ENCODE data around the gene EXOC6B.

EXOC6B gene

GRCh38 chr2:72828840-72829507, 3.1 kb upstream of the EXOC6B start:
- DNase-seq, result no peak

DNA sequence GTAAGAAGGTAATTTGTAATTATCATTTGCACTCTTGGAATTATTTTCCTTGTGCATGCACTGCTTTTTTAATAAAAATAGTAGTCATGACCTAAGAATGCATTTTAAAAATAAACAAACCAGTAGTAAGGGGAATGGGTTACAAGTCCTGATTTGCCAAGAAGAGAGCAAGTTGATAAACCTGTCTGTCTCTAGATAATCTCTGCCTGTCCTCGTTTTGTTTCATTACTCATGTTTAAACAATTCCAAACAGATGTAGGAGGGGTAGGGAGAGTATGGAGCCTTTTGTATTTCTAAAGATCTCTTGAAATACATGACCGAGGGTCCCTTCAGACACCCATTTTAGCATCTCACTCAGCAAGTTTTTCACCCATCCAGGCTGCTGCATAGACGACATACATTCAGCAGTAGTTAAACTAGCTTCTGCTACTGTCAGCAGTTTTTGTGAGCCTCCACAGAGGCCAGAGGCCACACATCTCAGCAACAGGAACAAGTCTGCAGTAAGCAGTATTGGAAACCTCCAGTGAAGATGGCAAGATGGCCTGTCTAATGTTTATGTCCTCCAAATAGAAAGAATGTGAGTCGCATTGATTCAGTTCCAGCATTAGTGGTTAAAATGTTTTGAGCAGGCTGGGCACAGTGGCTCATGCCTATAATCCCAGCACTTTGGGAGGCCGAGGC, 2.3 kb upstream of the EXOC6B start:
- no peak for DNase-seq

DNA sequence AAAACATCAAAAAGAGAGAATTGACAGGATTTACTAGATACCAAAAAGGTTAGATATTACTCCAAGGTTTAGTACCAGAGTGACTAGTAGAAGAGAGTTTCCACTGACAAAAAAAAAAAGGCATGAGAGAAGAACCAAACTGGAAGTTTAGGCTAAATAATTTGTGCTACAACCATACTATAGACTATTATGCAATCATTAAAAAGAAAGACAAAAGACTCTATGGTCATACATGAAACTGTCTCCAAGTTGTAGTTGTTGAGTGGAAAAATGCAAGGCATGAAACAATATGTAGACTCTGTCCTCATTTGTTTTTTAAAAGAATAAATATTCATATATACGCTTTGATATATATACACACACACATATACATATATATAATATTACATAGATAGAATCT, 1.7 kb upstream of the EXOC6B start:
- no peak for DNase-seq

DNA sequence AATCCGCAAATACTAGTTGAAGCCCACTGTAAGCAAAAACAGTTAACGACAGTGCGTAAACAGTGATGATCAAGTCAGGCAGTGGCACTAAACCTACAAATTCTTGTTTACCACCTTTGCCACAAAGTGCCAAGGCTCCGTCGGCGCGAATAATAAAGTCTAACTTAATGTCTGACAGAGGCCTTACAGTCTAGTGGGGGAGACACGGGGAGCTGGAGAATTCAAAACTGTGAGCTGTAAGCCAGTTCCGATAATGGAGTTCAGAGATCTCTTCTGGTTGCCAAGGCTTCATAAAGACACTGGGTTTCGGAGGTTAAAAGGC, 284 bp upstream of the EXOC6B start:
- DNase-seq, result no peak

- no peak for DNase-seq
Observed at GRCh38 chr2:72824224-72824842, 1.5 kb downstream of the EXOC6B start.

DNA sequence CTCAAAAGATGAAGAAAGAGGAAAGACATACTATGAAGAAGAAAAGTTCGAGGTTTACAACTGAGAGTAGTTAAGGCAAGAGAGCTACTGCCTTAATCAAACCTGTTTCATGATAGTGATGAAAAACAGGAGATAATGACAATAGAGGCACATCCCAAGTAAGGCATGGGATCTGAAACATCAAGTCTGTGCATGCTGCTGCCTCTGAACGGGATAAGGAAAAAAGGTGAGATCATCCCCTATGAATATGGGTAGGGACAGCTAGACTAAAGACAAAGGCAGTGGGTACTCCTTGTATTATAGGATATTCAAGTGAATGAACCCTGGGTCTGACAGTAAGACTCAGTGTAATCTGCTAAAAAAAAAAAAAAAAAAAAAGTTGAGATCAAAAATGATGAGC, 3.0 kb downstream of the EXOC6B start:
- DNase-seq, result no peak

DNA sequence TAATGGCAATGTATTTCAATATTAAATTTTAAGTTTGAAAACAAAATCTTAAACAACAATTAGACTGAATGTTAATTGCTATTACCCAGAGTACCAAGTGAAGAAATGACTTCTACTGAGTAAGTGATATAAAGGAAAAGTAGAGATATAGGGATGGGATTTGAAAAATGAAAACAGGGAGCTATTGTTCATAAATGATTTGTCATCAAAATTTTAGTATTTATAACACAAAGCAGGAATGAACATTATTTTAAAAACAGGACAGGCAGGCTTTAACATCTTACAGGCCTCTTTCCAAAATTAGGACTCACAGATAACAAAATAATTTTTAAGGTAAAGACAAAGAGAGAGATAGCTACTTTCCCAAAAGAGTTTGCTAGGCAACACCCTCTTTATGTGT, 3.9 kb downstream of the EXOC6B start:
- DNase-seq, result no peak

- DNase-seq, result no peak
Observed at GRCh38 chr2:72821118-72821517, 4.7 kb downstream of the EXOC6B start.

DNA sequence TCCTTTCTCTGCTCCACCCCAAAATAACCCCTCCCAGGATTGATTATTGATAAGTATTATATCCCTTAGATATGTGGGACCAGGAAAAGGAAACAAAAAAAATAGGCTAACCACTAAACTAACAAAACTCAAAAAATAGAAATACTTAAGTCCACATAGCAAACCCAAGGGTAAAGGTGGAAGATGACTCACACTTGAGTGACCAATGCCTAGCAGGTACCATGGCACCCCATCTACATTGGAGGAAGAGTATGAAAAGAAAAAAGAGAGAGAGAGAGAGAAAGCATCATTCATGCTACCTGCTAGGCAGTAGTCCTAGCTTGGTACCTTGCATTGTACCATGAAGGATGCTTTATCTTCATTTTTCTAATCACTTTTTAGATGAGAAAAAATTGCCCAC, 6.3 kb downstream of the EXOC6B start:
- no peak for DNase-seq

DNA sequence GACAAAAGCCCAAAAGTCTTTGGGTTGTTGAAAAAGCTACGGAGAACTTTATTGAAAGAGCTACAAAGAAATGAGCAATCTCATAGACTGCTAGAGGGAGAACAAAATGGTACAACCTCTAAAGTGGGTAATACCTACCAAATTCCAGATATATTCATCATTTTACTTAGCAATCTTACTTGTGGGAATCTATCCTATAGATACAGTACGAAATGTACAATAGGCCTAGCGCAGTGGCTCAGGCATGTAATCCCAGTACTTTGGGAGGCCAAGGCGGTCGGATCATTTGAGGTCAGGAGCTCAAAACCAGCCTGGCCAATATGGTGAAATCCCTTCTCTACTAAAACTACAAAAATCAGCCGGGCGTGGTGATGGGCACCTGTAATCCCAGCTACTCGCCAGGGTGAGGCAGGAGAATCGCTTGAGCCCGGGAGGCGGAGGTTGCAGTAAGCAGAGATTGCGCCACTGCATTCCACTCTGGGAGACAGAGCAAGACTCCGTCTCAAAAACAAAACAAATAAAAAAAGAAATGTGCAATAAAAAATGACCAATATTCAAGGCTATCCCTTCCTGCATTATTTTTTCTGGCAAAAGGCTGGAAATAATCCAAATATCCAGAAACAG, 10.1 kb downstream of the EXOC6B start:
- DNase-seq, result no peak

GRCh38 chr2:72813841-72814240, 12.0 kb downstream of the EXOC6B start:
- no peak for DNase-seq

DNA sequence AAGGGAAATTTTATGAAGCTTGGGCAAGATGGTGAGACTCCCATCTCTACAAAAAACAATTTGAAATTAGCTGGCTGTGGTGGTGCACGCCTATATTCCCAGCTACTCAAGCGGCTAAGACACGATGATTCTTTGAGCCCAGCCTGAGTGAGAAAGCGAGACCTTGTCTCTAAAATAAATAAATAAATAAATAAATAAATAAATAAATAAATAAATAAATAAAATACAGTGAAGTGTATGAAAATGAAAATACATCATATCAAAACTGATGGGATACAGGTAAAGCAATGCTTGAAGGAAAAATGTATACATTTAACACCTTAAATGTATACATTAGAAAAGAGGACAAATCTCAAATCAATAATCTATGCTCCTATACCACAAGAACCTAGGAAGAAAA, 15.7 kb downstream of the EXOC6B start:
- DNase-seq, result no peak

GRCh38 chr2:72809095-72809494, 16.7 kb downstream of the EXOC6B start:
- no peak for DNase-seq

DNA sequence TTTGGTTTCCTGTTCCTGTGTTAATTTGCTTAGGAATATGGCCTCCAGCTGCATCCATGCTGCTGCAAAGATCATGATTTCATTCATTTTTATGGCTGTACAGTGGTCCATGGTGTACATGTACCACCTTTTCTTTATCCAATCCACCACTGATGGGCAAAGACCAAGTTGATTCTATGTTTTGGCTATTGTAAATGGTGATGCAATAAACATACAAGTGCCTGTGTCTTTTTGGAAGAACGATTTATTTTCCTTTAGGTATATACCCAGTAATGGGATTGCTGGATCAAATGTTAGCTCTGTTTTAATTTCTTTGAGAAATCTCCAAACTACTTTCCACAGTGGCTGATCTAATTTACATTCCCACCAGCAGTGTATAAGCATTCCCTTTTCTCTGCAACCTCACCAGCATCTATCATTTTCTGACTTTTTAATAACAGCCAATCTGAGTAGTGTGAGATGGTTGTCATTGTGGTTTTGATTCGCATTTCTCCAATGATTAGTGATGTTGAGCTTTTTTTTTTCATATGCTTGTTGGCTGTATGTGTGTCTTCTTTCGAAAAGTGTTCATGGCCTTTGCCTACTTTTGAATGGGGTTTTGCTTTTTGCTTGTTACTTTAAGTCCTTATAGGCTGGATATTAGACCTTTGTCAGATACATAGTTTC, 19.4 kb downstream of the EXOC6B start:
- no peak for DNase-seq

GRCh38 chr2:72803626-72804320, 22.1 kb downstream of the EXOC6B start:
- no peak for DNase-seq

- no peak for DNase-seq
Observed at GRCh38 chr2:72803151-72803550, 22.7 kb downstream of the EXOC6B start.

DNA sequence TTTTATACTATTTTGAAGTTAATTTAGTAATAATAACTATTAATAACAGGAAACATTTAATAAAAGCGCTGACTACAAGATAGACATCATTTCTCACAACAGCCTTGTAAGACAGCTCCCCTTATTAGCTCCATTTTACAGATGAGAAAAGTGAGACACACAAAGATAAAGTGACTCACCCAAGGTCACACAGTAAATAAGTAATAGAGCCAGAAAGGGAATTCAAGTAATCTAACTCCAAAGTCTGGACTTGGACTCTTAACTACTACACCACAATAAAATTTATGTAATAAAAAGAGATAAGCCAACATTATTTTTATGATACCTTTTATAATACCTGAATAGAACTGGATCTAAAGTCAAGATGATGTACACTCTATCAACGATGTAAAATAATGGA, 25.3 kb downstream of the EXOC6B start:
- no peak for DNase-seq

- no peak for DNase-seq
Observed at GRCh38 chr2:72797740-72798139, 28.1 kb downstream of the EXOC6B start.

DNA sequence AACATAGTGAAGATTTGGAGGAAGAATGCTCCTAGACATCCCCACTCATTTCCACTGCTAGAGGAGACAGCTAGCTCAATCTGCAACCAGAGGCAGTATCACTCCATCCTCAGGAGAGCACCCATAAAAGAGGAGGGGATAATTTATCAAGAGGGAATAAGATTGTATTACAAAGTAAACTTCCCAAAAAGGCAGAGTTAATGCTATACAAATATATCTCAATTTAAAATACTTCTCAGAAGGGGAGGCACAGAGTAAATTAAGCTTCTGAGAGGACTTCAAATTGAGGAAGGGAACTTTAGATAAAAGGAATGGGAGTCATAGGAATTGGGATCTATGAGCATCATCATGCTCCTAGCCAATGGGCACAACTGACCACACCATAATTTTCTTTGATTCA, 29.1 kb downstream of the EXOC6B start:
- DNase-seq, result no peak

GRCh38 chr2:72794572-72794971, 31.3 kb downstream of the EXOC6B start:
- no peak for DNase-seq

DNA sequence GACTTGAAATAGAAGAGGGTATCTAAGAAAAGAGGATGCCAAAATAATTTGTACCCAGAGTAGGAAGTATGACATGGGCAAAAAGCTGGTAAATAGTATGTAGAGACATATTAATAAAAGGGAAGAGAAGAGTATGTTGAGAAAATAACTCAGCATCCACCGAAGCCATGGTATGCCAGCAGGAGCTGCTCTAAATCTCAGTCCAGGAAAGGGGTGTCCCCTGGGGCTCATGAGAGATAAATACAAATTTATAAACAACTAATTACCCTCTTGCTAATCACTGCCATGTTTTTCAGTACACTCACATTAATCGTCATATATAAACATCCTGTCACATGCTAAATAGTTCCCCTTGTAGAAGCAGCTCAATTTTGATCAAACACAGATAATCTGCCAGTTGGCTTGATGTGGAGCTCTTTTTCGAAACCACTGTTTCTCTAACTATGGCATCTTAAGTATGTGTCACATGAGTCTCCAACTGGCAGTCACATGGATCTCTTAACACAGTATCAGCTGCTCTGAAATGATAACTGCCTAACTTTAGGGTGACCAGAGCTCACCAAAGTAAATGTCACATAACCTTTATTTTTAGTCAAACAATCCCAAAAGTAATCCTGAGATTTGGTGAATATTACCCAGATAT, 31.9 kb downstream of the EXOC6B start:
- no peak for DNase-seq

GRCh38 chr2:72789241-72789640, 36.6 kb downstream of the EXOC6B start:
- DNase-seq, result no peak

Measured in retina (tissue), 1 donor.